Loucy (cell line): ENCODE results near the gene IL9.

Source experiments
- H2AFZ ChIP-seq: fragments of 200-600 bp; sonication (generic); 2 replicates; pipeline ENCODE4 v1.6.0; 2016; ENCODE audit warnings: antibody characterized with exemption, mild to moderate bottlenecking, low read length, moderate library complexity
- H3F3A ChIP-seq: fragments of 200-600 bp; 2 replicates; pipeline ENCODE4 v1.6.0; 2016; ENCODE audit warnings: antibody characterized with exemption, low read depth, mild to moderate bottlenecking
- H3K27me3 ChIP-seq: fragments of 200-600 bp; sonication (generic); 2 replicates; pipeline ENCODE4 v1.6.1; 2014; ENCODE audit warnings: low read length, mild to moderate bottlenecking; ENCODE audit not compliant: insufficient read depth, poor library complexity, severe bottlenecking
- H3K36me3 ChIP-seq: fragments of 200-600 bp; sonication (generic); 2 replicates; pipeline ENCODE4 v1.6.1; 2016; ENCODE audit warnings: low read length; ENCODE audit not compliant: insufficient read depth
- H3K4me1 ChIP-seq: fragments of 200-600 bp; sonication (generic); 2 replicates; pipeline ENCODE4 v1.5.1; 2014; ENCODE audit warnings: low read length, mild to moderate bottlenecking; ENCODE audit not compliant: insufficient read depth, poor library complexity, severe bottlenecking
- H3K4me2 ChIP-seq: fragments of 200-600 bp; sonication (generic); 2 replicates; pipeline ENCODE4 v1.6.0; 2014; ENCODE audit warnings: antibody characterized with exemption, low read length, low read depth, mild to moderate bottlenecking; ENCODE audit not compliant: poor library complexity, severe bottlenecking
- H3K4me3 ChIP-seq: fragments of 200-600 bp; sonication (generic); 2 replicates; pipeline ENCODE4 v1.5.1; 2014; ENCODE audit warnings: low read length, mild to moderate bottlenecking, mixed read lengths; ENCODE audit not compliant: poor library complexity, severe bottlenecking
- H3K79me2 ChIP-seq: fragments of 200-600 bp; sonication (generic); 2 replicates; pipeline ENCODE4 v1.6.1; 2014; ENCODE audit warnings: low read length; ENCODE audit not compliant: insufficient read depth
- H3K9ac ChIP-seq: fragments of 200-600 bp; sonication (generic); 2 replicates; pipeline ENCODE4 v1.6.0; 2014; ENCODE audit warnings: mild to moderate bottlenecking, low read depth, low read length, moderate library complexity; ENCODE audit not compliant: poor library complexity, severe bottlenecking
- H3K9me2 ChIP-seq: fragments of 200-600 bp; sonication (generic); replicated peaks from 2 replicates; pipeline ENCODE4 v1.6.1; 2016; ENCODE audit warnings: low read depth, low read length, mixed read lengths
- H3K9me3 ChIP-seq: fragments of 200-600 bp; sonication (generic); 2 replicates; pipeline ENCODE4 v1.6.1; 2014; ENCODE audit warnings: mild to moderate bottlenecking, antibody characterized with exemption, low read length, low read depth; ENCODE audit not compliant: insufficient read depth
- H4K20me1 ChIP-seq: fragments of 200-600 bp; sonication (generic); 2 replicates; pipeline ENCODE4 v1.6.0; 2014; ENCODE audit warnings: antibody characterized with exemption, low read length, mild to moderate bottlenecking; ENCODE audit not compliant: insufficient read depth, poor library complexity, severe bottlenecking
- EZH2phosphoT487 ChIP-seq: fragments of 200-600 bp; IDR thresholded peaks from 2 replicates; pipeline ENCODE4 v1.6.1; 2018; ENCODE audit warnings: antibody characterized with exemption, mild to moderate bottlenecking, moderate library complexity, borderline replicate concordance
- TF ChIP-seq, protein P1 (sequence below): fragments of 200-600 bp; sonication (generic); conservative IDR thresholded peaks from 2 replicates; pipeline ENCODE4 v1.5.1; 2014; ENCODE audit warnings: mild to moderate bottlenecking, antibody characterized with exemption, low read length

The IL9 gene

DNA sequence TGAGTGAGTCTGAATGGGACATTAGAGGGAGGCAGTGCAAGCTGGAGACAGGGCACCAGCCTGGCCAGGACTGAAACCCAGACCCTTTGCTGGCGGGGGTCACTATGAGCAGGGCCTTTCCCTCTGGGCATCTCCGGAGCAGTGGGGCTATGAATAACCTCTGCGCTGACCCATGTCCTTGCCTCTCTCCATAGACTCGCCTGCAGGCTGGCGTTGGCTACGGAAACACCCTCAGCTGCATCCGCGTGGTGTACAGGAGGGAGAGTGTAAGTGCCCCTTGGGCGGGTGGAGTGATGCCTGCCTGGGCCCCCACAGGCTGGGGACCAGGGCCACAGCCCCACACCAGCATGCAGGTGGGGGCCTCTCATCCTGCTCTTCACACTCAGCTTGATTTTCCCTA, 45.4 kb downstream of the IL9 start:
- Histone ChIP-seq H2AFZ (no peak overlapping the region), H3K4me1 (no peaks in the 10 kb centered on the region), H3K9ac (no peak overlapping the region), H3K79me2 (no peaks in the 10 kb centered on the region), H3K9me3 (no peaks in the 10 kb centered on the region), H3K9me2 (no peaks in the 10 kb centered on the region), H3K27me3 (no peaks in the 10 kb centered on the region), H3F3A (no peaks in the 10 kb centered on the region), H3K4me2 (no peak overlapping the region), H3K4me3 (no peak overlapping the region), H4K20me1 (no peaks in the 10 kb centered on the region), H3K36me3 (no peaks in the 10 kb centered on the region)
- no peak for TF ChIP-seq EZH2phosphoT487
- TF ChIP-seq, protein P1, sequence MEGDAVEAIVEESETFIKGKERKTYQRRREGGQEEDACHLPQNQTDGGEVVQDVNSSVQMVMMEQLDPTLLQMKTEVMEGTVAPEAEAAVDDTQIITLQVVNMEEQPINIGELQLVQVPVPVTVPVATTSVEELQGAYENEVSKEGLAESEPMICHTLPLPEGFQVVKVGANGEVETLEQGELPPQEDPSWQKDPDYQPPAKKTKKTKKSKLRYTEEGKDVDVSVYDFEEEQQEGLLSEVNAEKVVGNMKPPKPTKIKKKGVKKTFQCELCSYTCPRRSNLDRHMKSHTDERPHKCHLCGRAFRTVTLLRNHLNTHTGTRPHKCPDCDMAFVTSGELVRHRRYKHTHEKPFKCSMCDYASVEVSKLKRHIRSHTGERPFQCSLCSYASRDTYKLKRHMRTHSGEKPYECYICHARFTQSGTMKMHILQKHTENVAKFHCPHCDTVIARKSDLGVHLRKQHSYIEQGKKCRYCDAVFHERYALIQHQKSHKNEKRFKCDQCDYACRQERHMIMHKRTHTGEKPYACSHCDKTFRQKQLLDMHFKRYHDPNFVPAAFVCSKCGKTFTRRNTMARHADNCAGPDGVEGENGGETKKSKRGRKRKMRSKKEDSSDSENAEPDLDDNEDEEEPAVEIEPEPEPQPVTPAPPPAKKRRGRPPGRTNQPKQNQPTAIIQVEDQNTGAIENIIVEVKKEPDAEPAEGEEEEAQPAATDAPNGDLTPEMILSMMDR, result no peak

DNA sequence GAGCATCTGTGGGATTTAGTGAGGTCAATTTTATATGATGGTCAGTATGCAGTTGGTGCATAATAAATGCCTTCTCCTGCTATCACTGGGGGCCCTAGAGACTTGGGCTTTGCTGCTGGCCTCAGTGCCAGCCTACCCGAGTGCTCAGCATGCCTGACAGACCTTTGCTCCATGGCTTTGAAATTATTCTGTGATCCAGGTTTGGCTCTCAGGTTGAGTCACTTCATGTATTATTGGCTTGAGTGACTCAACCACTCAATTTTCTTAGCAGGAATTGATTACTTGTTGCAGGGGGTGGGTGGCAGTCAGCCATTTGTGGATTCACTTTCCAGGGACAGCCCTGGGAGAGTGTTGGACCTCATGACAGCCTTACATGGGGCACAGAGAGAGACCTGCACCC, 47.7 kb downstream of the IL9 start:
- Histone ChIP-seq H3K79me2 (no peaks in the 10 kb centered on the region), H3F3A (no peaks in the 10 kb centered on the region), H2AFZ (no peak overlapping the region), H3K9ac (no peak overlapping the region), H3K27me3 (no peaks in the 10 kb centered on the region), H3K36me3 (no peaks in the 10 kb centered on the region), H3K9me2 (no peaks in the 10 kb centered on the region), H3K4me1 (no peaks in the 10 kb centered on the region), H3K4me2 (no peak overlapping the region), H3K9me3 (no peaks in the 10 kb centered on the region), H3K4me3 (no peak overlapping the region), H4K20me1 (no peaks in the 10 kb centered on the region)
- TF ChIP-seq EZH2phosphoT487, result no peak
- TF ChIP-seq, protein P1, result no peak

DNA sequence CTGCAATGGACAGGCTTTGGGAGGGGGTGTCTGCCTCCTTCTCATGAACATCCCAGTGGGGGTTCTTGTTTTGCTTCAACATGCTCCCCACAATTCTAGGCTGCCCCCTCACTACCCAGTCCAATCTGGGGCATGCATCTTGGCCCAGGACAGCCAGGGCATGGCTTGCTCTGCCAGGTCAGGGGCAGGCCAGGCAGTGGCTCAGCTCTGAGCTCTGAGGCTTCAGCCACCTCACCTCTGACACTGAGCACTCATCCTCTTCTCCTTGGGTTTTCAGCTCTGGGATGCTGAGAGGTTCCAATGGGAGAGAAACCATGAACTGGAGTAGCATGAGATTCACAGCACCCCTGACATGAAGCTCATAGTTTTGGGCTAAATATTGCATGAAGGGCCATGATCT, 49.3 kb downstream of the IL9 start:
- H2AFZ ChIP-seq, result no peak overlapping the region
- H3F3A ChIP-seq, result no peaks in the 10 kb centered on the region
- H3K4me3 ChIP-seq, result no peak overlapping the region
- no peak for TF ChIP-seq EZH2phosphoT487
- TF ChIP-seq, protein P1, result no peak
- no peaks in the 10 kb centered on the region for H3K9me3 ChIP-seq
- H3K27me3 ChIP-seq, result no peaks in the 10 kb centered on the region
- no peak overlapping the region for H3K4me2 ChIP-seq
- H3K9ac ChIP-seq, result no peak overlapping the region
- H3K79me2 ChIP-seq, result no peaks in the 10 kb centered on the region
- no peaks in the 10 kb centered on the region for H3K36me3 ChIP-seq
- no peaks in the 10 kb centered on the region for H4K20me1 ChIP-seq
- no peaks in the 10 kb centered on the region for H3K9me2 ChIP-seq
- no peaks in the 10 kb centered on the region for H3K4me1 ChIP-seq
